ENCODE measurements around the gene TSPAN9. TPM values are rescaled to one million over a fixed set of nuclear protein-coding genes. Genes with fewer than 3 reads are reported as not detected.

The TSPAN9 gene
- total RNA-seq, 4 donors from 2014 or later: 13.7 to 35.4 (median 26.7) TPM

DNA sequence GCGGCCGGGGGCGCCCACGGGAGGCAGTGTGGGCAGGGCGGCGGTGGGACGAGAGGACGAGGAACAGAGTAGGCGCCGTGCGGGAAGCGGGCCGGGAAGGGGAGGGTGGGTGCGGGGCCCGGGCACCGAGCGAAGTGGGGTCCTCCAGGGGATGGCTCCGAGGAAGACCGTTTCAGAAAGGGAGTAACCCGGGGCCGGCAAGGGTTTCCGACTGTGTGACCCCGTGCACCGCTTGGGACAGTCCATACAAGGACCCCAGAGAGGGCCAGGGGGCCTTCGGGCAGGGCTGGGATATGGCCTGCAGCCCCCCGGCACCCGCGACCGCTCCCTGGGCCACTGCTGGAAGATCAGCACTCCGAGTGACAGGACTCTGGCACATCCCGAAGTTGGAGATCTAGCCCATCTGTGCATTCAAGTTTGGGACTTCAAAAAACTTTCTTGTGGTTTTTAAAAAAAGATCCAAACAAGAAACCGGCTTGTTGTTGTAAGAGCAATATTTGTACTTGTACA is 448 bp downstream of the TSPAN9 start:
- peak overlapping the region; percentile 76 to 97 (median 94) for H3K4me3 ChIP-seq
- WGBS: 0% methylated on average over 8 of the region's 32 CpGs
- H3K4me1 ChIP-seq: peaks cover 35 to 46% (median 42%) of the 10 kb centered on the region in 4 donors
- peak overlapping the region; percentile 87 to 95 (median 92) for H3K27ac ChIP-seq (replicated peaks in 1 of 4)
- TF ChIP-seq POLR2AphosphoS5 (IDR thresholded peaks at IDR 0.05) (no peak), POLR2A (IDR thresholded peaks at IDR 0.05; ENCODE audit: low read depth) (no peak)
- TF ChIP-seq, protein P1, sequence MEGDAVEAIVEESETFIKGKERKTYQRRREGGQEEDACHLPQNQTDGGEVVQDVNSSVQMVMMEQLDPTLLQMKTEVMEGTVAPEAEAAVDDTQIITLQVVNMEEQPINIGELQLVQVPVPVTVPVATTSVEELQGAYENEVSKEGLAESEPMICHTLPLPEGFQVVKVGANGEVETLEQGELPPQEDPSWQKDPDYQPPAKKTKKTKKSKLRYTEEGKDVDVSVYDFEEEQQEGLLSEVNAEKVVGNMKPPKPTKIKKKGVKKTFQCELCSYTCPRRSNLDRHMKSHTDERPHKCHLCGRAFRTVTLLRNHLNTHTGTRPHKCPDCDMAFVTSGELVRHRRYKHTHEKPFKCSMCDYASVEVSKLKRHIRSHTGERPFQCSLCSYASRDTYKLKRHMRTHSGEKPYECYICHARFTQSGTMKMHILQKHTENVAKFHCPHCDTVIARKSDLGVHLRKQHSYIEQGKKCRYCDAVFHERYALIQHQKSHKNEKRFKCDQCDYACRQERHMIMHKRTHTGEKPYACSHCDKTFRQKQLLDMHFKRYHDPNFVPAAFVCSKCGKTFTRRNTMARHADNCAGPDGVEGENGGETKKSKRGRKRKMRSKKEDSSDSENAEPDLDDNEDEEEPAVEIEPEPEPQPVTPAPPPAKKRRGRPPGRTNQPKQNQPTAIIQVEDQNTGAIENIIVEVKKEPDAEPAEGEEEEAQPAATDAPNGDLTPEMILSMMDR (IDR thresholded peaks at IDR 0.05): no peak
- no peaks in the 10 kb centered on the region for H3K9me3 ChIP-seq
- H3K36me3 ChIP-seq: no peaks in the 10 kb centered on the region
- H3K27me3 ChIP-seq: no peaks in the 10 kb centered on the region
- intact Hi-C loops (cut with DNase I): no loop called here
- DNase-seq (ENCODE audit: extremely low spot score): no peak

DNA sequence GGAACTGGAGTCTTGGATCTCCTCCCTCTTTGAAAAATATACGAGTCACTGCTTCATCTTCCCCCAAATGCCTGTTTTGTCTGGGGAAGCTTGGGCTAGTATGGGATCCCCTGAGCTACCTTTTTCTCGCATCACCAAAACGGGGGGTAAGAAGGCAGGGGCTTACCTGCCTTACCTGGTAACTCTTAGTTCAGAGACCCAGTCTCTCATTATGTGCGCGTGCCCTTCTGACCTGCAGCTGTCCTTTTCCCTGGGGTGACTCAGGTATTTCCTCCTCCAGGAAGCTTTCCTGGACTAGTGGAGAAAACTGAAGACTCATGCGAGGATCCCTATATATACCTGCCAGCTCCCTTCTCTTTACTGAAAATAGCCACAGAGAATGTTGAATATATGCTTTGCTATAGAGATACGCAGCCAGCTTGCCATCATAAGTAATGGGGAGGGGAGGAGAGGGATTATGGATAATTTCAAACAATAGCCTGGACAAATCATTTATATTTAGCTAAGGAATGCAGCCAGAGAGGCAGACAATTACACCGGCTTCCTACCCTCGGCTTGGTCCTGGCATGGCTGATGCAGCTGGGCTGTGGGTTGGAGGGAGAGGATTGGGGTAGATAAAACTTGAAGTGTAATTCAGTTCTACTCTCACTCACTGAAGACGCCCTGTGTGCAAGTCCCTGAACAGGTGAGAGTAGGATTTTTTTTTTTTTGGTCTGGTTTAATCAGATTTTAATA is 1.1 kb downstream of the TSPAN9 start:
- H3K4me1 ChIP-seq: peaks cover 34 to 47% (median 38%) of the 10 kb centered on the region in 4 donors
- H3K27me3 ChIP-seq: no peaks in the 10 kb centered on the region
- 46% methylated on average over 10 of the region's 10 CpGs for WGBS
- H3K4me3 ChIP-seq: peak overlapping the region; percentile 76 to 97 (median 94)
- no peaks in the 10 kb centered on the region for H3K36me3 ChIP-seq
- H3K27ac ChIP-seq (replicated peaks in 1 of 4): peak overlapping the region; percentile 87 to 95 (median 92)
- intact Hi-C loops (cut with DNase I): no loop called here
- H3K9me3 ChIP-seq: no peaks in the 10 kb centered on the region
- TF ChIP-seq, protein P1 (IDR thresholded peaks at IDR 0.05): no peak
- TF ChIP-seq EP300 (IDR thresholded peaks at IDR 0.05) (no peak), POLR2AphosphoS5 (IDR thresholded peaks at IDR 0.05) (no peak), POLR2A (IDR thresholded peaks at IDR 0.05; ENCODE audit: low read depth) (no peak)
- no peak for DNase-seq (ENCODE audit: extremely low spot score)

DNA sequence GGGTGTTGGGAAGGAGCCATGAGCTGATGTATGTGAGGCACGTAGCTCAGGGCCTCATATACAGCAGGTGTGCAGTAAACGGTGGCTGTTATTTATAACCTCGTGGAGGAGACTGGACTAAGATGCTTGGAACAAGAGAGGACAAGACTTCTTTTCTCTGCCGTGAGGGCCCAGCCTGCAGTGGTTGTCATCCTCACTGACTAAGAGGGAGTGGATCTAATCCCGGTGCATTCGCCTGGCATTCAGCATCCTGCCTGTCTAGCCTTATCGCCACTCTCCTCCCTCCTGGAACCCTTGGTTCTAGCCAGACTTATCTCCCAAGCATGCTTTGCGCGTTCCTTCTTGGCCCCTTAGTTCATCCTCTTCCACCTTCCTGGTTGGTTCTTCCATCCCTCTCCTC is 3.9 kb downstream of the TSPAN9 start:
- peaks cover 0 to 18% (median 9%) of the 10 kb centered on the region in 4 donors for H3K36me3 ChIP-seq
- intact Hi-C loops (cut with DNase I): no loop called here
- no peak overlapping the region for H3K27ac ChIP-seq (replicated peaks in 1 of 4)
- TF ChIP-seq POLR2AphosphoS5 (IDR thresholded peaks at IDR 0.05) (no peak), EP300 (IDR thresholded peaks at IDR 0.05) (no peak), POLR2A (IDR thresholded peaks at IDR 0.05; ENCODE audit: low read depth) (no peak)
- TF ChIP-seq, protein P1 (IDR thresholded peaks at IDR 0.05): no peak
- DNase-seq (ENCODE audit: extremely low spot score): no peak
- no peaks in the 10 kb centered on the region for H3K27me3 ChIP-seq
- H3K4me1 ChIP-seq: peaks cover 38 to 59% (median 48%) of the 10 kb centered on the region in 4 donors
- WGBS: 81% methylated on average over 9 of the region's 9 CpGs
- H3K9me3 ChIP-seq: no peaks in the 10 kb centered on the region
- H3K4me3 ChIP-seq: no peak overlapping the region

DNA sequence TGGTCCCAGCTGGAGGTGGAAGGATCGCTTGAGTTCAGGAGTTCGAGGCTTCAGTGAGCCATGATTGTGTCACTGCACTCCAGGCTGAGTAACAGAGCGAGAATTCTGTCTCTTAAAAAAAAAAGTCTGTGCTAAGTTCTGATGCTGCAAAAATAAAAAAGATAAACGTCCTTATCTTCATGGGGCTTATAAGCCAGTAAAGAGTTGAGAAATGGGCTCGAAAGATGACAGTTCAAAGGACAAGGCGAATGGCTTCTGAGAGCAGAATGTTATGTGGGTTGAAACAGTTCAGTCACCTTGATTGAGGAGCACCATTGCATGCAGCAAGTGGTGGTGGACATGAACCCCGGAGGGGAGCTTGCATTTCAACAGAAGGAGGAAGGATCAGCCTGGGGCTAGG is 4.7 kb downstream of the TSPAN9 start:
- intact Hi-C loops (cut with DNase I): no loop called here
- Histone ChIP-seq H3K27me3 (no peaks in the 10 kb centered on the region), H3K4me3 (no peak overlapping the region), H3K9me3 (no peaks in the 10 kb centered on the region), H3K27ac (replicated peaks in 1 of 4) (no peak overlapping the region), H3K4me1 (peaks cover 32 to 56% (median 44%) of the 10 kb centered on the region in 4 donors), H3K36me3 (peaks cover 0 to 18% (median 9%) of the 10 kb centered on the region in 4 donors)
- 72% methylated on average over 7 of the region's 7 CpGs for WGBS
- TF ChIP-seq, protein P1 (IDR thresholded peaks at IDR 0.05): no peak
- TF ChIP-seq POLR2AphosphoS5 (IDR thresholded peaks at IDR 0.05): no peak
- TF ChIP-seq POLR2A (IDR thresholded peaks at IDR 0.05; ENCODE audit: low read depth): no peak
- no peak for TF ChIP-seq EP300 (IDR thresholded peaks at IDR 0.05)
- DNase-seq (ENCODE audit: extremely low spot score): no peak
